Measurements from ENCODE around the gene PLEKHA4.

Gene PLEKHA4

DNA sequence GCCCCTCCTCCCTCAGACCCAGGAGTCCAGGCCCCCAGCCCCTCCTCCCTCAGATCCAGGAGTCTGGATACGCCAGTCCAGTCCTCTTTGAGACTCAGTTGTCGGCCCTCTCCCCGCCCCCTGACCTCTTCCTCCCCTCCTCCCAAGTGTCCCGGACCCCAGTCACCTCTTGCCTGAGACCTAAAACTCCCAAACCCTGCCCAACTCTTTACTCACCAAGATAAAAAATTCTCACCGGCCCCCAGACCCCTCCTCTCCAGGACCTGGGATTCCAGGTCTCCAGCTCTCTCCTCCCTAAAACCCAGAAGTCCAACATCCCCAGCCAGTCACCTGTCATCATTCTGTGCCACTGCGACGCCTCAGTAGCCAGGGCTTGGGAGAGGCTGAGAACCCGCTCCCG lies 30.7 kb downstream of the PLEKHA4 start:
- no peak overlapping the region for H3K9ac ChIP-seq (ENCODE audit: low read depth, low read length)
- H3K36me3 ChIP-seq (ENCODE audit: insufficient read depth, low read length), result peaks cover 4% of the 10 kb centered on the region; the same call in 1 of the 2 replicates
- no peaks in the 10 kb centered on the region for H3K9me3 ChIP-seq (ENCODE audit: insufficient read depth, low read depth, low read length)
- no peaks in the 10 kb centered on the region for H3K4me1 ChIP-seq (ENCODE audit: insufficient read depth, low read length)
- no peak overlapping the region for H3K27ac ChIP-seq (ENCODE audit: low read depth, low read length)
- no peaks in the 10 kb centered on the region for H3K27me3 ChIP-seq (ENCODE audit: insufficient read depth, low read length)
- H3K4me3 ChIP-seq (ENCODE audit: low read length), result peak overlapping the region; percentile 59
- WGBS, result 41% methylated on average over 9 of the region's 9 CpGs

DNA sequence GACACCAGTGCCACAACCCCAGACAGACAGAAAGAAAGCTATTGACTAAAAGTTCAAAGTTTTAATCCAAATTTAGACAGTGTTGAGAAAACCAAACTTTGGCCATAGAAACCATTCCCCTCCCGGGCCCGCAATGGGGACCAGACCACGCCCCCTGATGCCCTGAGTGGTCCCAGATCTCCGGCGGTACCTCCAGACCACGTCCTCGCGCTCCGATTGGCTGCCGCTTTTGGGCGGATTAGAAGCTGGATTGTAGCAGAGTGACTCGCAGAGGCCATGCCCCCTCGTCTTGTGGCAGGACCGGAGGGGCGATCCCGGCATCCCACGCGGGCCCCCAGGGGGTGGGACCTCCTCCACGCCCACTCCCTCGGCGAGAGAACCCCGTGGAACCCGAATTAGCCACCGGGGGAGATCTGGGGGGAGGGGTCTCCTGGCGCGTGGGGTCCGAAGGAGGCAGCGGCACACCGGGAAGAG lies 31.3 kb downstream of the PLEKHA4 start:
- under 1% methylated on average over 29 of the region's 29 CpGs for WGBS
- H3K9ac ChIP-seq (ENCODE audit: low read depth, low read length), result peak overlapping the region; percentile 29; the same call in 1 of the 2 replicates
- H3K9me3 ChIP-seq (ENCODE audit: insufficient read depth, low read depth, low read length), result no peaks in the 10 kb centered on the region
- H3K4me3 ChIP-seq (ENCODE audit: low read length), result peak overlapping the region; percentile 59
- no peaks in the 10 kb centered on the region for H3K4me1 ChIP-seq (ENCODE audit: insufficient read depth, low read length)
- peaks cover 8% of the 10 kb centered on the region; the same call in 1 of the 2 replicates for H3K36me3 ChIP-seq (ENCODE audit: insufficient read depth, low read length)
- H3K27ac ChIP-seq (ENCODE audit: low read depth, low read length), result peak overlapping the region; percentile 73; the same call in 1 of the 2 replicates
- H3K27me3 ChIP-seq (ENCODE audit: insufficient read depth, low read length), result no peaks in the 10 kb centered on the region

DNA sequence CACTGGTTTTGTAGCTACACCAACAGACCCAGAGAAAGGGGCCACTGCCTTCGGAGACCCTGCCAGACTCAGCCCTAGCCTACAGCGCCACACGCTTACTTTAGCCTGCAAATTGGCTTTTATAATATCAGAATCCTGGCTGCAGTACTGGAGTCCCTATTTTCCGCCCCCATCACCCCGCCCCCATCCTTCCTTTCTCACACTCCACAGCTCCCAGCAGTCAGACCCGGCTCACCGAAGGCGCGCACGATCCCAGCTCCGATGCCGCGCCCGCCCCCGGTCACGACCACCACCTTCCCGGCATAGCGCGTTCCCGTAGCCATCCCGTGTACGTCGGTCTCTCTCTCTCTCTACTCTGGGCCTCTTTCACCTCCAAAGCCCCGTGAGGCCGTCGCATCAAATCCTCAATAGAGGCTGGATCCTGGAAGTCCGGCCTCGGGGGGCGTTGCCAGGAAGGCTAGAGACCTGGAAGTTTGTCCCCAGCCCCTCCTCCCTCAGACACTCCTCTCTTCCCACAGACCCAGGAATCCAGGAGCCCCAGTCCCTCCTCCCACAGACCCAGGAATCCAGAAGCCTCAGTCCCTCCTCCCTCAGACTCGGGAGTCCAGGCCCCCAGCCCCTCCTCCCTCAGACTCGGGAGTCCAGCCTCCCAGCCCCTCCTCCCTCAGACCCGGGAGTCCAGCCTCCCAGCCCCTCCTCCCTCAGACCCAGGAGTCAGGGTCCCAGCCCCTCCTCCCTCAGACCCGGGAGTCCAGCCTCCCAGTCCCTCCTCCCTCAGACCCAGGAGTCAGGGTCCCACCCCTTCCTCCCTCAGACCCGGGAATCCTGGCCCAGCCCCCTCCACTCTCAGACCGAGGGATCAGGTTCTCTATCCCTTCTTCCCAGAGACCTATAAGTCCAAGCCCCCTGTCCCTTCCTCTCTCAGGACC lies 32.1 kb downstream of the PLEKHA4 start, which contains the start of gene HSD17B14:
HSD17B14 (minus strand) TSS at position 403 of the 929 bp plus-strand sequence; CDS start at position 323, 80 bp downstream.
- WGBS, result under 1% methylated on average over 35 of the region's 35 CpGs
- no peaks in the 10 kb centered on the region for H3K9me3 ChIP-seq (ENCODE audit: insufficient read depth, low read depth, low read length)
- no peaks in the 10 kb centered on the region for H3K4me1 ChIP-seq (ENCODE audit: insufficient read depth, low read length)
- H3K27me3 ChIP-seq (ENCODE audit: insufficient read depth, low read length), result no peaks in the 10 kb centered on the region
- peak within 1 kb of the TSS; percentile 73; the same call in 1 of the 2 replicates for H3K27ac ChIP-seq (ENCODE audit: low read depth, low read length)
- peak within 1 kb of the TSS; percentile 59 for H3K4me3 ChIP-seq (ENCODE audit: low read length)
- peaks cover 9% of the 10 kb centered on the region for H3K36me3 ChIP-seq (ENCODE audit: insufficient read depth, low read length)
- H3K9ac ChIP-seq (ENCODE audit: low read depth, low read length), result peak within 1 kb of the TSS; percentile 47

DNA sequence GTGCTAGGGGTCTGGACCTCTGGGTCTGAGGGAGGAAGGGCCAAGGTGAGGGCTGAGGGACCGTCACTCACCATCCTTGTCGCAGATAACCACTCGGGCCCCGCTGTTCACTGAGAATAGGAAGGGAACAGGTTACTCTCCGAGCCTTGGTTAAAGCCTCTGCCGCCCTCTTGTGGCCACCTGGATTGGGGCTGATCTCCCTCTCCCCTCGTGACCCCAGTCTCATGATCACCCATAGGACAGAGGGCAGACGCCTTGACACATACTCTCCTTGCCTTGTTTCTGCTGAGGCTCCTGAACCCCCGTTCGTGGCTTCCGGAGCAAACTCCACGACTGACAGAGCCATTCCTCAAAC lies 32.7 kb downstream of the PLEKHA4 start:
- Histone ChIP-seq H3K4me1 (ENCODE audit: insufficient read depth, low read length) (no peaks in the 10 kb centered on the region), H3K27me3 (ENCODE audit: insufficient read depth, low read length) (no peaks in the 10 kb centered on the region), H3K9me3 (ENCODE audit: insufficient read depth, low read depth, low read length) (no peaks in the 10 kb centered on the region), H3K9ac (ENCODE audit: low read depth, low read length) (peak overlapping the region; percentile 47; the same call in 1 of the 2 replicates), H3K4me3 (ENCODE audit: low read length) (peak overlapping the region; percentile 59), H3K27ac (ENCODE audit: low read depth, low read length) (peak overlapping the region; percentile 72; the same call in 1 of the 2 replicates), H3K36me3 (ENCODE audit: insufficient read depth, low read length) (peaks cover 15% of the 10 kb centered on the region)
- 2% methylated on average over 12 of the region's 12 CpGs for WGBS

DNA sequence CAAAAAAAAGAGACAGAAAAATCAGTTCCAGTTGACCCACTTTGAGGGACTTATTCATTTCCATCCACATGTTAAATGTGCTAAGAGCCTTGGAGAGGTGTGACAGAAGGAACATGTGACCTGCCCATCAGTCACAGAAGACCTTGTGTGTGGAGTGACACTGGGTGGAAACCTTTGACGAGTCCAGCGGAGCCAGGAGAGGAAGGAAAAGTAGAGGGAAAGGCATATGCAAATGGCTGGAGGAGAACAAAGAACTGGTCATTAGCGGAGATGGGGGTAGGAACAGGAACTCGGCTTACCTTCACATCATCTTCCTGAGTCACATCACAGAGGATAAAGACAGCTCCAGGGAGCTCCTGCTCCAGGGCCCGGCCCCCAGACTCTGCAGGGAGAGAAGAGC lies 34.4 kb downstream of the PLEKHA4 start:
- Histone ChIP-seq H3K9ac (ENCODE audit: low read depth, low read length) (no peak overlapping the region), H3K4me3 (ENCODE audit: low read length) (no peak overlapping the region), H3K36me3 (ENCODE audit: insufficient read depth, low read length) (peaks cover 15% of the 10 kb centered on the region), H3K27ac (ENCODE audit: low read depth, low read length) (no peak overlapping the region), H3K27me3 (ENCODE audit: insufficient read depth, low read length) (no peaks in the 10 kb centered on the region), H3K9me3 (ENCODE audit: insufficient read depth, low read depth, low read length) (no peaks in the 10 kb centered on the region), H3K4me1 (ENCODE audit: insufficient read depth, low read length) (no peaks in the 10 kb centered on the region)
- WGBS, result 41% methylated on average over 5 of the region's 5 CpGs

DNA sequence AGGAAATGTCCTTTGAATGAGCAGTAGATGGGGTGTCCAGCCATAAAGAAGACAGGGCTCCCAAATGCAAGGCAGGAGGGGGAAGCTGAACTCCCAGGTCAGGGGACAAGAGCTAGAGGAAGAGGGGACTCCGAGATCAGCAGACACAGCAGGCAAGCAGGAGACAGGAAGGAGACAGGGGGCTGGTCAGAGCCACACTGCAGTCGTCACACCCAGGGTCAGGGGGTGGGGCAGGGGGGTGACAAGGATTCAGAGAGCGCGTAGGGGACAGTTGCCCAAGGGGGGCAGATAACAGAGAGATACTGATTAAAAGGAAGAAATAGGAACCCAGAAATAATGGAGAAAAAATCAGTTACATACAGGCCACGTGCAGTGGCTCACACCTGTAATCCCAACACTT lies 35.4 kb downstream of the PLEKHA4 start:
- Histone ChIP-seq H3K4me3 (ENCODE audit: low read length) (no peak overlapping the region), H3K27ac (ENCODE audit: low read depth, low read length) (no peak overlapping the region), H3K9me3 (ENCODE audit: insufficient read depth, low read depth, low read length) (no peaks in the 10 kb centered on the region), H3K36me3 (ENCODE audit: insufficient read depth, low read length) (peaks cover 18% of the 10 kb centered on the region), H3K9ac (ENCODE audit: low read depth, low read length) (no peak overlapping the region), H3K27me3 (ENCODE audit: insufficient read depth, low read length) (no peaks in the 10 kb centered on the region), H3K4me1 (ENCODE audit: insufficient read depth, low read length) (no peaks in the 10 kb centered on the region)
- 60% methylated on average over 5 of the region's 5 CpGs for WGBS

DNA sequence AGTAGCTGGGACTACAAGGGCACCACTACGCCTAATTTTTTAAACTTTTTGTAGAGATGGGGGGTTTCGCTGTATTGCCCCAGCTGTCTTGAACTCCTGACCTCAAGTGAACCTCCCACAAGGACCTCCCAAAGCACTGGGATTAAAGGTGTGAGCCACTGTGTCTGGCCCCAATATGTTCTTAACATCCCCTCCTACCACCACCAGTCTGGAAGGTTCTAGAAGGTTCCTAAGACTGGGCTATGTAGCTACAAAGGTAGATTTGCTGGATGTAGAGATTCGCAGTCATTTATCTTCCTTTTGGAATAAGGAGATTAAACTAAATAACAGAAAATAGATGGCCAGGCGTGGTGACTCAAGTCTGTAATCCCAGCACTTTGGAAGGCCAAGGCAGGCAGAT lies 37.5 kb downstream of the PLEKHA4 start:
- Histone ChIP-seq H3K9me3 (ENCODE audit: insufficient read depth, low read depth, low read length) (no peaks in the 10 kb centered on the region), H3K27me3 (ENCODE audit: insufficient read depth, low read length) (no peaks in the 10 kb centered on the region), H3K4me1 (ENCODE audit: insufficient read depth, low read length) (no peaks in the 10 kb centered on the region), H3K36me3 (ENCODE audit: insufficient read depth, low read length) (peaks cover 22% of the 10 kb centered on the region), H3K27ac (ENCODE audit: low read depth, low read length) (no peak overlapping the region), H3K9ac (ENCODE audit: low read depth, low read length) (no peak overlapping the region), H3K4me3 (ENCODE audit: low read length) (no peak overlapping the region)
- WGBS, result 93% methylated on average over 4 of the region's 4 CpGs

DNA sequence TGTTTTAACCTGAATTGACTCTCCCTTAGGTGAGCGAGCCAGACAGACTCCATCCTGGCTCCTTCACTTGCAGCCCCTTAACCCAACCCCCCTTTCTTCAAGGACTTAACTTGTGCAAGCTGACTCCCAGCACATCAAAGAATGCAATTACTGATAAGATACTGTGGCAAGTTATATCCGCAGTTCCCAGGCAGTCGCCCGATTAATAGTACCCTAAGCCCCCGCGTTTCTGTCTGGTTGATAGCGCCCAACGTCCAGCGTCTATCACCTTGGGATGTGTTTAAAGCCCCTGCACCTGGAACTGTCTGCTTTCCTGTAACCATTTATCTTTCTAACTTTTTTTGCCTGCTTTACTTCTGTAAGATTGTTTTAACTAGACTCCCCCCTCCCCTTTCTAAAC lies 38.3 kb downstream of the PLEKHA4 start:
- Histone ChIP-seq H3K4me3 (ENCODE audit: low read length) (no peak overlapping the region), H3K27ac (ENCODE audit: low read depth, low read length) (no peak overlapping the region), H3K9me3 (ENCODE audit: insufficient read depth, low read depth, low read length) (no peaks in the 10 kb centered on the region), H3K9ac (ENCODE audit: low read depth, low read length) (no peak overlapping the region), H3K27me3 (ENCODE audit: insufficient read depth, low read length) (no peaks in the 10 kb centered on the region), H3K36me3 (ENCODE audit: insufficient read depth, low read length) (peaks cover 22% of the 10 kb centered on the region), H3K4me1 (ENCODE audit: insufficient read depth, low read length) (no peaks in the 10 kb centered on the region)
- 92% methylated on average over 9 of the region's 9 CpGs for WGBS

DNA sequence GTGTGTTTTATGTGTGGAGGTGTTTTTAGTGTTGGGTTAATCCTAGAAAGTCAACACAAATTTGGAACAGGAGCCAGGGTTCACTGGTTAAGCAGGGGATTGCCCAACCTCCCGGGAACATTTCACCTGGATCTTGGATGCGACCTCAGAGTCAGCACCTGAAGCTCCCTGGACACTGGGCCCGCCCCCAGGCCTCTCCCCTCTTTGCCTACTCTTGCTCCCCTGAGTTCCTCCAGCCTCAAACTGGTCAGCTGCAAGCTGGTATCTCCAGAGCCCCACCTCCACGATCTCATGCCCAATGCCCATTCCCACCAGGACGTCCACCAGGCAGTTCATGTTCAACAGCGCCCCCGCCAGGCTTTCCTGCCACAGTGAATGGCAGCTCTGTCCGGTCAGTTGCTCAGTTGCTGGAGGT lies 41.8 kb downstream of the PLEKHA4 start:
- Histone ChIP-seq H3K27me3 (ENCODE audit: insufficient read depth, low read length) (no peaks in the 10 kb centered on the region), H3K4me3 (ENCODE audit: low read length) (no peak overlapping the region), H3K36me3 (ENCODE audit: insufficient read depth, low read length) (peaks cover 26% of the 10 kb centered on the region), H3K27ac (ENCODE audit: low read depth, low read length) (no peak overlapping the region), H3K4me1 (ENCODE audit: insufficient read depth, low read length) (no peaks in the 10 kb centered on the region), H3K9ac (ENCODE audit: low read depth, low read length) (no peak overlapping the region), H3K9me3 (ENCODE audit: insufficient read depth, low read depth, low read length) (0 out of 2 replicates have a peak, but pooled peaks cover 2% of the 10 kb centered on the region)
- WGBS, result 86% methylated on average over 8 of the region's 8 CpGs

DNA sequence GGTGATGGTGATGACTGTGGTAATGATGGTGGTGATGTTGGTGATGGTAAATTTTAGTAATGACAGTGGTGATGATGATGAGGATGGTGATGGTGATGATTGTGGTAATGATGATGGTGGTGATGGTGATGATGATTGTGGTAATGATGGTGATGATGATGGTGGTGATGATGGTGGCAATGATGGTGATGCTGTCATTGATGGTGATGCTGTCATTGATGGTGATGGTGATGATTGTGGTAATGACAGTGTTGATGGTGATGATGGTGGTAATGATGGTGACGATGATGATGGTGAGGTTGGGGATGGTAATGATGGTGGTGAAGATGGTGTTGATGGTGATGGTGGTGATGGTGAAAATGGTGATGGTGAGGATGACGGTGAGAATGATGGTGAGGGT lies 45.9 kb downstream of the PLEKHA4 start:
- Histone ChIP-seq H3K36me3 (ENCODE audit: insufficient read depth, low read length) (peaks cover 15% of the 10 kb centered on the region), H3K4me1 (ENCODE audit: insufficient read depth, low read length) (no peaks in the 10 kb centered on the region), H3K27me3 (ENCODE audit: insufficient read depth, low read length) (no peaks in the 10 kb centered on the region), H3K4me3 (ENCODE audit: low read length) (no peak overlapping the region), H3K9ac (ENCODE audit: low read depth, low read length) (no peak overlapping the region), H3K9me3 (ENCODE audit: insufficient read depth, low read depth, low read length) (0 out of 2 replicates have a peak, but pooled peaks cover 2% of the 10 kb centered on the region), H3K27ac (ENCODE audit: low read depth, low read length) (no peak overlapping the region)
- WGBS, result 91% methylated on average over 2 of the region's 2 CpGs

DNA sequence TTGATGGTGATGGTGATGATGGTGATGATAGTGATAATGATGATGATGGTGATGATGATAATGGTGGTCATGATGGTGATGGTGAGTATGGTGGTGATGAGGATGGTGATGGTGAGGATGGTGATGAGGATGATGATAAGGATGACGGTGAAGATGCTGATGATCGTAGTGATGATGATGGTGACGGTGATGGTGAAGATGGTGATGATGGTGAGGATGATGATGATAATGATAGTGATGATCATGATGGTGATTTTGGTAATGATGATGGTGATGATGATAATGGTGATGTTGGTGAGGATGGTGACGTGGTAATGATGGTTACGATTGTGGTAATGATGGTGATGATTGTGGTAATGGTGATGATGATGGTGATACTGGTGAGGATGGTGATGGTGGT lies 46.8 kb downstream of the PLEKHA4 start:
- H3K4me3 ChIP-seq (ENCODE audit: low read length), result no peak overlapping the region
- no peaks in the 10 kb centered on the region for H3K27me3 ChIP-seq (ENCODE audit: insufficient read depth, low read length)
- 0 out of 2 replicates have a peak, but pooled peaks cover 2% of the 10 kb centered on the region for H3K9me3 ChIP-seq (ENCODE audit: insufficient read depth, low read depth, low read length)
- 77% methylated on average over 5 of the region's 5 CpGs for WGBS
- no peak overlapping the region for H3K27ac ChIP-seq (ENCODE audit: low read depth, low read length)
- no peaks in the 10 kb centered on the region for H3K4me1 ChIP-seq (ENCODE audit: insufficient read depth, low read length)
- H3K9ac ChIP-seq (ENCODE audit: low read depth, low read length), result no peak overlapping the region
- H3K36me3 ChIP-seq (ENCODE audit: insufficient read depth, low read length), result peaks cover 11% of the 10 kb centered on the region

Measured in HUES64 (cell line).